VCaP (cell line): ENCODE measurements around the gene PCSK6.

Experiments used
- H3K27ac ChIP-seq: fragments of 450-650 bp; 2 replicates; pipeline ENCODE4 v1.5.1; 2017
- CTCF ChIP-seq: fragments of 450-650 bp; conservative IDR thresholded peaks from 2 replicates; pipeline ENCODE4 v1.5.1; 2017; ENCODE audit warnings: mild to moderate bottlenecking, moderate library complexity

Gene PCSK6

GRCh38 chr15:101327147-101327740 lies 162.3 kb downstream of the PCSK6 start:
- no peak overlapping the region for H3K27ac ChIP-seq
- TF ChIP-seq CTCF = no peak

GRCh38 chr15:101326462-101327146 lies 162.9 kb downstream of the PCSK6 start:
- H3K27ac ChIP-seq = no peak overlapping the region
- TF ChIP-seq CTCF = no peak

GRCh38 chr15:101326026-101326315 lies 163.5 kb downstream of the PCSK6 start:
- no peak for TF ChIP-seq CTCF
- no peak overlapping the region for H3K27ac ChIP-seq

GRCh38 chr15:101325263-101326025 lies 164.1 kb downstream of the PCSK6 start:
- TF ChIP-seq CTCF = no peak
- no peak overlapping the region for H3K27ac ChIP-seq

- H3K27ac ChIP-seq = no peak overlapping the region
- no peak for TF ChIP-seq CTCF
These were observed 164.9 kb downstream of the PCSK6 start for GRCh38 chr15:101324524-101325177.

GRCh38 chr15:101323793-101324523 lies 165.5 kb downstream of the PCSK6 start:
- no peak overlapping the region for H3K27ac ChIP-seq
- no peak for TF ChIP-seq CTCF
